ENCODE measurements around the gene CACNG5. TPM values are rescaled to one million over a fixed set of nuclear protein-coding genes. Genes with fewer than 3 reads are reported as not detected.

Gene CACNG5
- total and polyA plus RNA-seq, 11 donors, result not detected

- peaks cover 0 to 1% (median 0%) of the 10 kb centered on the region in 9 donors for H3K27me3 ChIP-seq
- H3K27ac ChIP-seq, result no peak overlapping the region
- H3K4me1 ChIP-seq, result no peaks in the 10 kb centered on the region
- WGBS, 4 donors, result 84 to 94% (median 88%) methylated on average over 5 of the region's 5 CpGs
- peaks cover 0 to 2% (median 0%) of the 10 kb centered on the region in 12 donors for H3K9me3 ChIP-seq
- no peaks in the 10 kb centered on the region for H3K36me3 ChIP-seq
- DNase-seq (no peak), ATAC-seq (no peak)
- no peak overlapping the region for H3K4me3 ChIP-seq
- intact Hi-C loops (cut with DNase I), result no loop called here
- TF ChIP-seq POLR2A (IDR thresholded peaks at IDR 0.05) (no peak), CTCF (IDR thresholded peaks at IDR 0.05) (no peak)
These were observed 22.3 kb upstream of the CACNG5 start for GRCh38 chr17:66812571-66812970.

- peaks cover 0 to 6% (median 0%) of the 10 kb centered on the region in 9 donors for H3K27me3 ChIP-seq
- ATAC-seq, result no peak
- no peak overlapping the region for H3K4me3 ChIP-seq
- peaks cover 0 to 8% (median 0%) of the 10 kb centered on the region in 12 donors for H3K9me3 ChIP-seq
- no peak overlapping the region for H3K27ac ChIP-seq
- TF ChIP-seq CTCF (IDR thresholded peaks at IDR 0.05), result no peak
- no peak for TF ChIP-seq POLR2A (IDR thresholded peaks at IDR 0.05)
- H3K36me3 ChIP-seq, result no peaks in the 10 kb centered on the region
- WGBS, 4 donors, result 47 to 78% (median 66%) methylated on average over 2 of the region's 2 CpGs
- H3K4me1 ChIP-seq, result no peaks in the 10 kb centered on the region
- DNase-seq, result no peak
- intact Hi-C loops (cut with DNase I), result no loop called here
These were observed 21.6 kb upstream of the CACNG5 start for GRCh38 chr17:66813296-66813695.

GRCh38 chr17:66814026-66814425 is 20.9 kb upstream of the CACNG5 start:
- TF ChIP-seq CTCF (IDR thresholded peaks at IDR 0.05) (no peak), POLR2A (IDR thresholded peaks at IDR 0.05) (no peak)
- no peak for ATAC-seq
- no peak for DNase-seq
- H3K4me1 ChIP-seq, result no peaks in the 10 kb centered on the region
- H3K27me3 ChIP-seq, result peaks cover 0 to 6% (median 0%) of the 10 kb centered on the region in 9 donors
- no peaks in the 10 kb centered on the region for H3K36me3 ChIP-seq
- WGBS, 4 donors, result 89 to 93% (median 90%) methylated on average over 6 of the region's 6 CpGs
- no peak overlapping the region for H3K4me3 ChIP-seq
- H3K9me3 ChIP-seq, result peaks cover 0 to 8% (median 0%) of the 10 kb centered on the region in 12 donors
- H3K27ac ChIP-seq, result no peak overlapping the region
- intact Hi-C loops (cut with DNase I), result no loop called here

GRCh38 chr17:66814570-66814969 is 20.3 kb upstream of the CACNG5 start:
- Histone ChIP-seq H3K9me3 (peaks cover 0 to 8% (median 0%) of the 10 kb centered on the region in 12 donors), H3K4me3 (no peak overlapping the region), H3K27ac (no peak overlapping the region), H3K4me1 (no peaks in the 10 kb centered on the region), H3K36me3 (no peaks in the 10 kb centered on the region), H3K27me3 (peaks cover 0 to 6% (median 0%) of the 10 kb centered on the region in 9 donors)
- TF ChIP-seq CTCF (IDR thresholded peaks at IDR 0.05), result no peak
- no peak for TF ChIP-seq POLR2A (IDR thresholded peaks at IDR 0.05)
- ATAC-seq, result no peak
- WGBS, 4 donors, result 44 to 47% (median 45%) methylated on average over 5 of the region's 5 CpGs
- intact Hi-C loops (cut with DNase I), result no loop called here
- DNase-seq, result no peak

All from heart left ventricle (tissue), 16 donors.